HL-60/S4 treated with phorbol 12-myristate 13-acetate at 8.2 ng/mL for 4 days and 3 days (cell line): ENCODE data around the gene EPB41L3.
"Not testable (repeated sequence)": the region's sequence is repeated elsewhere in the genome, so short reads cannot be mapped to it uniquely, and the experiment has no call there.

Experiments used
- in situ Hi-C: fragments of 300-500 bp; cut with MboI; formaldehyde crosslinking; loops from 2 replicates; pipeline ENCODE4 v1.15.0; 2022; ENCODE audit warnings: low sequenced_read_pairs

Gene EPB41L3

GRCh38 chr18:5500158-5500939 lies 43.4 kb downstream of the EPB41L3 start:
- in situ Hi-C loops = no loop called here

- in situ Hi-C loops = no loop called here
Observed at GRCh38 chr18:5498452-5498851, 45.3 kb downstream of the EPB41L3 start.

GRCh38 chr18:5496305-5496704 lies 47.5 kb downstream of the EPB41L3 start:
- in situ Hi-C loops = no loop called here

- in situ Hi-C loops = no loop called here
Observed at GRCh38 chr18:5490753-5491480, 52.9 kb downstream of the EPB41L3 start.

GRCh38 chr18:5488844-5489243 lies 55.0 kb downstream of the EPB41L3 start:
- in situ Hi-C loops = no loop called here

GRCh38 chr18:5488044-5488443 lies 55.8 kb downstream of the EPB41L3 start:
- in situ Hi-C loops = not testable (repeated sequence)

- in situ Hi-C loops = no loop called here
Observed at GRCh38 chr18:5484526-5484925, 59.3 kb downstream of the EPB41L3 start.

GRCh38 chr18:5481621-5482020 lies 62.2 kb downstream of the EPB41L3 start:
- in situ Hi-C loops = no loop called here

GRCh38 chr18:5478261-5478660 lies 65.5 kb downstream of the EPB41L3 start:
- in situ Hi-C loops = no loop called here

GRCh38 chr18:5476961-5477800 lies 66.6 kb downstream of the EPB41L3 start:
- in situ Hi-C loops = no loop called here

- in situ Hi-C loops = no loop called here
Observed at GRCh38 chr18:5475267-5475666, 68.5 kb downstream of the EPB41L3 start.

GRCh38 chr18:5469340-5469739 lies 74.5 kb downstream of the EPB41L3 start:
- in situ Hi-C loops = no loop called here

- in situ Hi-C loops = no loop called here
Observed at GRCh38 chr18:5468394-5468793, 75.4 kb downstream of the EPB41L3 start.

GRCh38 chr18:5467671-5468070 lies 76.1 kb downstream of the EPB41L3 start:
- in situ Hi-C loops = no loop called here

- in situ Hi-C loops = no loop called here
Observed at GRCh38 chr18:5466256-5466655, 77.5 kb downstream of the EPB41L3 start.

GRCh38 chr18:5464251-5464650 lies 79.5 kb downstream of the EPB41L3 start:
- in situ Hi-C loops = no loop called here

GRCh38 chr18:5463831-5464230 lies 80.0 kb downstream of the EPB41L3 start:
- in situ Hi-C loops = no loop called here

GRCh38 chr18:5463390-5463789 lies 80.4 kb downstream of the EPB41L3 start:
- in situ Hi-C loops = no loop called here

- in situ Hi-C loops = no loop called here
Observed at GRCh38 chr18:5462227-5462626, 81.6 kb downstream of the EPB41L3 start.

GRCh38 chr18:5461041-5461440 lies 82.8 kb downstream of the EPB41L3 start:
- in situ Hi-C loops = no loop called here

- in situ Hi-C loops = no loop called here
Observed at GRCh38 chr18:5457462-5457957, 86.3 kb downstream of the EPB41L3 start.
